ENCODE data around the gene SH3PXD2A. TPM values are rescaled to one million over a fixed set of nuclear protein-coding genes. Genes with fewer than 3 reads are reported as not detected.

The SH3PXD2A gene
- total and polyA plus RNA-seq, 8 donors, result 3.9 to 16.4 (median 8.0) TPM

DNA sequence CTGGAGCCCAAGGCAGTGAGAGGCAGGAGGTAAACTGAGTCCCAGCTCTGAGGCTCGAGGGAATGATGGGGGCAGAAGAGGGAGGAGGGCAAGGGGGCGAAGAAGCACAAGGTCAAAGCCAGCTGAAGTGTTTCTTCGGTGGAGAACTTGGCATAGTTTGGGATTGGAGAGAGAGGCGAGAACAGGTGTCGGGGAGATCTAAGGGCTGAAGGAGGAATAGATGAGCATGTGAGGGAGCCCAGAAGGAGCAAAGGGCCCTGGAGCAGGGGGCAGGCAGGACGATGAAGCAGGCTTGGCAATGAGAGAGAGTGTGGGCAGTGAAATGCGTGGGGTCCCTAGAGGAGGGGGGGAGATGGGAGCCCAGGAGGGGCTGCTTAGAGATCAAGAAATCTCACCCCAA, 35.9 kb downstream of the SH3PXD2A start:
- no peak for DNase-seq
- H3K27me3 ChIP-seq, result no peaks in the 10 kb centered on the region
- H3K4me3 ChIP-seq, result no peak overlapping the region
- TF ChIP-seq, protein P1, sequence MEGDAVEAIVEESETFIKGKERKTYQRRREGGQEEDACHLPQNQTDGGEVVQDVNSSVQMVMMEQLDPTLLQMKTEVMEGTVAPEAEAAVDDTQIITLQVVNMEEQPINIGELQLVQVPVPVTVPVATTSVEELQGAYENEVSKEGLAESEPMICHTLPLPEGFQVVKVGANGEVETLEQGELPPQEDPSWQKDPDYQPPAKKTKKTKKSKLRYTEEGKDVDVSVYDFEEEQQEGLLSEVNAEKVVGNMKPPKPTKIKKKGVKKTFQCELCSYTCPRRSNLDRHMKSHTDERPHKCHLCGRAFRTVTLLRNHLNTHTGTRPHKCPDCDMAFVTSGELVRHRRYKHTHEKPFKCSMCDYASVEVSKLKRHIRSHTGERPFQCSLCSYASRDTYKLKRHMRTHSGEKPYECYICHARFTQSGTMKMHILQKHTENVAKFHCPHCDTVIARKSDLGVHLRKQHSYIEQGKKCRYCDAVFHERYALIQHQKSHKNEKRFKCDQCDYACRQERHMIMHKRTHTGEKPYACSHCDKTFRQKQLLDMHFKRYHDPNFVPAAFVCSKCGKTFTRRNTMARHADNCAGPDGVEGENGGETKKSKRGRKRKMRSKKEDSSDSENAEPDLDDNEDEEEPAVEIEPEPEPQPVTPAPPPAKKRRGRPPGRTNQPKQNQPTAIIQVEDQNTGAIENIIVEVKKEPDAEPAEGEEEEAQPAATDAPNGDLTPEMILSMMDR (IDR thresholded peaks at IDR 0.05), result no peak
- peak overlapping the region in 2 of 4 donors; percentile 55 to 76 for H3K27ac ChIP-seq
- ATAC-seq, result no peak
- intact Hi-C loops (cut with DNase I), result no loop called here
- no peaks in the 10 kb centered on the region for H3K36me3 ChIP-seq
- no peaks in the 10 kb centered on the region for H3K9me3 ChIP-seq
- FAIRE-seq, result no peak
- peaks cover 0 to 4% (median 0%) of the 10 kb centered on the region in 3 donors for H3K4me1 ChIP-seq
- WGBS, 2 donors, result 53 to 56% methylated on average over 7 of the region's 7 CpGs

DNA sequence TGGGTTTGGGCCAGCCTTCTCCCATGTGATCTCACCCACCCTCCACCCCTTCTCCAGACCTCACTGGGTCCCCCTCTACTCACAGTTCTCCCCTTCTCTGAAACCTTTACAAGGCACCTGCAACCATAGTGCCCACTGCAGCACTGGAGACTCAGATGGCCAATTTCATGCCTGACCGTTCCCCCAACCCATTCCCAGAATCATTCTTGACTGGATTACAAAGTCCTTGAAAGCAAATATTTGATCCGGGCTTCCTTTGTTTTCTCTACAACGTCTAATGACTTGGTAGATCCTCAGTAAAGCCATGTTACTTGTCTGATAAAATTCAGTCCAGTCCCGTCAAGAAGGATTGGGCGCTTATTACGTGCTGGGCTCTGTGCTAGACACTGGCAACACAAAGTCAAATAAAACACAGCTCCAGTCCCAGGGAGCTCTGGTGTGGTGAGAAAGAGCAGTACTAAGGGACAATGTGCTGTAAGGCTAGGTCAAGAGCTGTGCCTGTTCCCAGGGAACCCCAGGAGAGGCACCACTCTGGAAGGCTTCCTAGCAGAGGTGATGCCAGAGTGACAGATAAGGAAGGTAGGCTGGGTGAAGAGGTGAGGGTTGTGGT, 36.5 kb downstream of the SH3PXD2A start:
- FAIRE-seq, result no peak
- peaks cover 0 to 4% (median 0%) of the 10 kb centered on the region in 3 donors for H3K4me1 ChIP-seq

GRCh38 chr10:103818105-103818504, 37.3 kb downstream of the SH3PXD2A start:
- TF ChIP-seq, protein P1 (IDR thresholded peaks at IDR 0.05), result no peak
- H3K4me3 ChIP-seq, result no peak overlapping the region
- intact Hi-C loops (cut with DNase I), result no loop called here
- 83% methylated on average over 3 of the region's 3 CpGs for WGBS, 2 donors
- no peaks in the 10 kb centered on the region for H3K36me3 ChIP-seq
- no peak for ATAC-seq
- peaks cover 0 to 4% (median 0%) of the 10 kb centered on the region in 3 donors for H3K4me1 ChIP-seq
- FAIRE-seq, result no peak
- H3K9me3 ChIP-seq, result no peaks in the 10 kb centered on the region
- DNase-seq, result no peak
- no peak overlapping the region for H3K27ac ChIP-seq
- H3K27me3 ChIP-seq, result no peaks in the 10 kb centered on the region

More for the DNA sequence above, 36.5 kb downstream of the SH3PXD2A start:
- Histone ChIP-seq H3K4me3 (no peak overlapping the region), H3K9me3 (no peaks in the 10 kb centered on the region), H3K36me3 (no peaks in the 10 kb centered on the region), H3K27me3 (no peaks in the 10 kb centered on the region), H3K27ac (no peak overlapping the region)
- DNase-seq, result no peak
- TF ChIP-seq, protein P1 (IDR thresholded peaks at IDR 0.05), result no peak
- ATAC-seq, result peak in 2 of 4 donors; percentile 6 to 27
- WGBS, 2 donors, result 33 to 37% methylated on average over 6 of the region's 6 CpGs
- intact Hi-C loops (cut with DNase I), result no loop called here

GRCh38 chr10:103816431-103816830, 38.9 kb downstream of the SH3PXD2A start:
- whole genome bisulfite sequencing, 2 donors, result 67% methylated on average over 6 of the region's 6 CpGs
- Histone ChIP-seq H3K27ac (no peak overlapping the region), H3K4me3 (no peak overlapping the region), H3K4me1 (peaks cover 7 to 10% (median 9%) of the 10 kb centered on the region in 3 donors), H3K36me3 (no peaks in the 10 kb centered on the region), H3K9me3 (no peaks in the 10 kb centered on the region), H3K27me3 (no peaks in the 10 kb centered on the region)
- TF ChIP-seq, protein P1 (IDR thresholded peaks at IDR 0.05), result no peak
- intact Hi-C loops (cut with DNase I), result no loop called here
- ATAC-seq (no peak), FAIRE-seq (no peak), DNase-seq (no peak)

DNA sequence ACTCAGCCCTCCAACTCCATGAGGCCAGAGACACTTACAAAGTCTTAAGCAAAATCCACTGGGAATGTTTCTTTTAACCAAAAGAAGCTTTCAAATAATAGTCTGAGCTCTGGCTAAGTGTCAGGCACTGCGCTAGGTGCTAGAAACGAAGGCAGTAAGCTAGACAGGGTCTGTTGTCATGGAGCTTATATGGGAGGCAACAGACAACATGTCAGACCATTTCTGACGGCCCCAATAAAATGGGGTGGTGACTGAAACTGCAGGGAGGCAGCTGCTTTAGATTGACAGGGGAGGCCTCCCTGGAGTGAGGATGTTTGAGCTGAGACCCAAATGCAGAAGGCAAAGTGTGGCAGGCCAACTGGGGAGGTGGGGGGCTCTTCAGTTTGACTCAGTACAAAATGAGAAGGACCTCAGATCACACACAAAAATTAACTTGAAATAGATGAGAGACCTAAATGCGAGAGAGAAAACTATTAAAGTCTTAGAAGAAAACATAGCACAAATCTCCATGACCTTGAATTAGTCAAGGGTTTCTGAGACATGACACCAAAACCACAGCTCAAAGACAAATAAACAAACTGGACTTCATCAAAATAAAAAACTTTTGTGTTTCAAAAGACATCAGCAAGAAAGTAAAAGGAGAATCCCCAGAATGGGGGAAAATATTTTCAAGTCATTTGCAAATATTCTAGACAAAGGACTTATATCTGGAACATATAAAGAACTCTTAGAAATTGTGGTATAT, 40.6 kb downstream of the SH3PXD2A start:
- peaks cover 7 to 9% (median 7%) of the 10 kb centered on the region in 3 donors for H3K4me1 ChIP-seq
- intact Hi-C loops (cut with DNase I), result no loop called here
- H3K9me3 ChIP-seq, result no peaks in the 10 kb centered on the region
- H3K27ac ChIP-seq, result no peak overlapping the region
- ATAC-seq (no peak), DNase-seq (no peak), FAIRE-seq (no peak)
- TF ChIP-seq, protein P1 (IDR thresholded peaks at IDR 0.05), result no peak
- no peaks in the 10 kb centered on the region for H3K27me3 ChIP-seq
- H3K36me3 ChIP-seq, result no peaks in the 10 kb centered on the region
- no peak overlapping the region for H3K4me3 ChIP-seq
- 88% methylated on average over 4 of the region's 4 CpGs for WGBS, 2 donors

Measured in pancreas (tissue), 10 donors.